ENCODE measurements around the gene ENTPD2.
A peak's percentile ranks its signal among the peaks of the same experiment; 100 is the strongest.

ENTPD2 gene

GRCh38 chr9:137030006-137030405, 23.9 kb downstream of the ENTPD2 start:
- no peak for DNase-seq (ENCODE audit: low spot score)

GRCh38 chr9:137029058-137029936, 24.6 kb downstream of the ENTPD2 start:
- peak; percentile 81 for DNase-seq (ENCODE audit: low spot score)

- peak; percentile 77 for DNase-seq (ENCODE audit: low spot score)
Measured at GRCh38 chr9:137028263-137029057, 25.4 kb downstream of the ENTPD2 start.

- DNase-seq (ENCODE audit: low spot score): no peak
Measured at GRCh38 chr9:137027369-137028262, 26.2 kb downstream of the ENTPD2 start, which contains the start of gene ABCA2. TSS of gene ABCA2 (minus strand) at chr9:137028237. CDS start at chr9:137028140, 97 bp downstream.

- DNase-seq (ENCODE audit: low spot score): no peak
Measured at GRCh38 chr9:137026828-137027227, 27.0 kb downstream of the ENTPD2 start.

- DNase-seq (ENCODE audit: low spot score): no peak
Measured at GRCh38 chr9:137026384-137026783, 27.5 kb downstream of the ENTPD2 start.

- DNase-seq (ENCODE audit: low spot score): no peak
Measured at GRCh38 chr9:137025517-137025966, 28.3 kb downstream of the ENTPD2 start.

GRCh38 chr9:137023583-137023991, 30.3 kb downstream of the ENTPD2 start:
- no peak for DNase-seq (ENCODE audit: low spot score)

- DNase-seq (ENCODE audit: low spot score): no peak
Measured at GRCh38 chr9:137023157-137023556, 30.7 kb downstream of the ENTPD2 start.

- no peak for DNase-seq (ENCODE audit: low spot score)
Measured at GRCh38 chr9:137022662-137023008, 31.2 kb downstream of the ENTPD2 start.

- DNase-seq (ENCODE audit: low spot score): no peak
Measured at GRCh38 chr9:137021979-137022661, 31.7 kb downstream of the ENTPD2 start.

GRCh38 chr9:137021568-137021978, 32.3 kb downstream of the ENTPD2 start:
- DNase-seq (ENCODE audit: low spot score): no peak

GRCh38 chr9:137020771-137021567, 32.9 kb downstream of the ENTPD2 start:
- no peak for DNase-seq (ENCODE audit: low spot score)

GRCh38 chr9:137019891-137020683, 33.8 kb downstream of the ENTPD2 start:
- DNase-seq (ENCODE audit: low spot score): no peak

GRCh38 chr9:137018761-137019559, 34.9 kb downstream of the ENTPD2 start:
- DNase-seq (ENCODE audit: low spot score): no peak

- no peak for DNase-seq (ENCODE audit: low spot score)
Measured at GRCh38 chr9:137017791-137018497, 35.9 kb downstream of the ENTPD2 start.

- DNase-seq (ENCODE audit: low spot score): no peak
Measured at GRCh38 chr9:137017071-137017470, 36.8 kb downstream of the ENTPD2 start.

- no peak for DNase-seq (ENCODE audit: low spot score)
Measured at GRCh38 chr9:137016436-137016835, 37.4 kb downstream of the ENTPD2 start.
